Lower leg skin (tissue), 3 donors: ENCODE measurements around the gene WFDC6.

ENCODE experiments used
- POLR2A ChIP-seq, 2 donors: fragments of 450-650 bp; IDR thresholded peaks; one replicate each; pipeline ENCODE4 v1.6.1; 2016 to 2017; ENCODE audit warnings: antibody characterized with exemption in 2 of 2, mild to moderate bottlenecking in 1 of 2, moderate library complexity in 1 of 2
- TF ChIP-seq, protein P1 (sequence below), 3 donors: fragments of 450-650 bp; IDR thresholded peaks; one replicate each; pipeline ENCODE4 v1.5.1; 2016; ENCODE audit warnings: antibody characterized with exemption in 3 of 3, mild to moderate bottlenecking in 3 of 3, moderate library complexity in 2 of 3

DNA sequence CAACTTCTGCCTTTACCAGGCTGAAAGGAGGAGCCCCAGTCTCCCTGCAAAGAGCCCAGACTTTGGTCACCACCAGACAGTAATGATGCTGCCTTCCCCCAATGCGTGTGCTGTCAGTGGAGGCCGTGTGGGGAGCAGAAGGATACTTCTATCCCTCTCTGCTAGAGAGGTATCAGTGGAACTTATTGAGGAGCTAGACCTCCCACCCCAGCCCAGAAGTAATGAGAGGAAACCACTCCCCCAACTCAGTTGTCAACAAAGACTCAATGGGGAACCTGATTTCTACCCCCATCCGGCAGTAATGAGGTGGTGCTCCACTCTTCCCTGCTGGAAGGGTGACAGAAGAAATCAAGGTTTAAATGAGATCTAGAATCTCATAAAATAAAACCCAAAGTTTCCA is 44.2 kb upstream of the WFDC6 start:
- TF ChIP-seq, protein P1, sequence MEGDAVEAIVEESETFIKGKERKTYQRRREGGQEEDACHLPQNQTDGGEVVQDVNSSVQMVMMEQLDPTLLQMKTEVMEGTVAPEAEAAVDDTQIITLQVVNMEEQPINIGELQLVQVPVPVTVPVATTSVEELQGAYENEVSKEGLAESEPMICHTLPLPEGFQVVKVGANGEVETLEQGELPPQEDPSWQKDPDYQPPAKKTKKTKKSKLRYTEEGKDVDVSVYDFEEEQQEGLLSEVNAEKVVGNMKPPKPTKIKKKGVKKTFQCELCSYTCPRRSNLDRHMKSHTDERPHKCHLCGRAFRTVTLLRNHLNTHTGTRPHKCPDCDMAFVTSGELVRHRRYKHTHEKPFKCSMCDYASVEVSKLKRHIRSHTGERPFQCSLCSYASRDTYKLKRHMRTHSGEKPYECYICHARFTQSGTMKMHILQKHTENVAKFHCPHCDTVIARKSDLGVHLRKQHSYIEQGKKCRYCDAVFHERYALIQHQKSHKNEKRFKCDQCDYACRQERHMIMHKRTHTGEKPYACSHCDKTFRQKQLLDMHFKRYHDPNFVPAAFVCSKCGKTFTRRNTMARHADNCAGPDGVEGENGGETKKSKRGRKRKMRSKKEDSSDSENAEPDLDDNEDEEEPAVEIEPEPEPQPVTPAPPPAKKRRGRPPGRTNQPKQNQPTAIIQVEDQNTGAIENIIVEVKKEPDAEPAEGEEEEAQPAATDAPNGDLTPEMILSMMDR (IDR thresholded peaks at IDR 0.05) = no peak
- no peak for TF ChIP-seq POLR2A (IDR thresholded peaks at IDR 0.05)
